Lower leg skin (tissue), 4 donors: Measurements from ENCODE around the gene IL17RC. TPM values are rescaled to one million over a fixed set of nuclear protein-coding genes. Genes with fewer than 3 reads are reported as not detected.

Experiments
- DNase-seq, 2 donors: peaks; one replicate each; pipeline ENCODE4 v3.0.0-alpha.2; 2019; ENCODE audit warnings: low spot score in 2 of 2
- H3K4me3 ChIP-seq: fragments of 200-600 bp; sonication (generic); 2 replicates; pipeline ENCODE4 v1.5.1; 2017; ENCODE audit warnings: mild to moderate bottlenecking, low read depth; ENCODE audit not compliant: poor library complexity, severe bottlenecking
- POLR2A ChIP-seq, 2 donors: fragments of 450-650 bp; IDR thresholded peaks; one replicate each; pipeline ENCODE4 v1.6.1; 2016 to 2017; ENCODE audit warnings: antibody characterized with exemption in 2 of 2, mild to moderate bottlenecking in 1 of 2, moderate library complexity in 1 of 2
- WGBS, 2 donors: methylation state at CpG; one replicate each; pipeline ENCODE4 v1.1.5; 2018; 5-methylcytosine and 5-hydroxymethylcytosine counted together
- intact Hi-C: fragments of 100-400 bp; cut with DNase I; formaldehyde crosslinking; loops from one replicate; pipeline ENCODE4 v1.15.0; 2023; ENCODE audit warnings: low total_unique reads
- total RNA-seq, 4 donors: library from RNA; depleted of rRNA; stranded (reverse); fragments of >200 nt; gene quantifications; one replicate each; pipeline ENCODE4 v1.1.0, GENCODE V29; 2016
- TF ChIP-seq, protein P1 (sequence below), 3 donors: fragments of 450-650 bp; IDR thresholded peaks; one replicate each; pipeline ENCODE4 v1.5.1; 2016; ENCODE audit warnings: antibody characterized with exemption in 3 of 3, mild to moderate bottlenecking in 3 of 3, moderate library complexity in 2 of 3

IL17RC gene
- total RNA-seq, 4 donors from 2014 or later = 95.5 to 155 (median 113) TPM

DNA sequence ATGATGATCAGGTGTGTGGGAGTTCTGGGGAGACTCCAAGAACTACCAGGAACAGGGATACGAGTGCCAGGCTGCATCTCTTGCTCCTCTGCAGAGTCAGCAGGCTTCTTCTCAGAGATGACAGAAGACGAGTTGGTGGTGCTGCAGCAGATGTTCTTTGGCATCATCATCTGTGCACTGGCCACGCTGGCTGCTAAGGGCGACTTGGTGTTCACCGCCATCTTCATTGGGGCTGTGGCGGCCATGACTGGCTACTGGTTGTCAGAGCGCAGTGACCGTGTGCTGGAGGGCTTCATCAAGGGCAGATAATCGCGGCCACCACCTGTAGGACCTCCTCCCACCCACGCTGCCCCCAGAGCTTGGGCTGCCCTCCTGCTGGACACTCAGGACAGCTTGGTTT, 27.4 kb downstream of the IL17RC start:
- intact Hi-C loops = no loop called here
- DNase-seq = no peak
- 83% methylated on average over 11 of the region's 11 CpGs for WGBS, 2 donors

DNA sequence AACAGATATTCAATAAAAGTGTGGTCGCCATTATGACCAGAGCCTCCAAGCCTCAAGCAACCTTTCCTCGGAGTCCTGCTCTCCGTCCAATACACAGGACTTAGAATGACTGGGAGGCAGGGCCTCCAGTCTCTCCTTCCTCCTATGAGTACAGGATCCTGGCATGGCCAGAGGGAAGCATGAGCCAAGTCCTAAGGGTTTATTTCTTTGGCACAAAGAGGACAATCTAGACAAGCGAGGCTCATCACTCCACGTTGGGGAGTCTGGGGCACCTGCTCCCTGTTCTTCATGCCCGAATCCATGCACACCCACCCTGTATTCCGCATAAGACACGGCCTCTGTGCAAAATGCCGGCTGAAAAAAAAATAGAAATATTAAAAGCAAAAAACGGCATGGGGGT, 28.5 kb downstream of the IL17RC start:
- no peak for DNase-seq
- WGBS, 2 donors = 66 to 79% methylated on average over 10 of the region's 10 CpGs
- TF ChIP-seq, protein P1, sequence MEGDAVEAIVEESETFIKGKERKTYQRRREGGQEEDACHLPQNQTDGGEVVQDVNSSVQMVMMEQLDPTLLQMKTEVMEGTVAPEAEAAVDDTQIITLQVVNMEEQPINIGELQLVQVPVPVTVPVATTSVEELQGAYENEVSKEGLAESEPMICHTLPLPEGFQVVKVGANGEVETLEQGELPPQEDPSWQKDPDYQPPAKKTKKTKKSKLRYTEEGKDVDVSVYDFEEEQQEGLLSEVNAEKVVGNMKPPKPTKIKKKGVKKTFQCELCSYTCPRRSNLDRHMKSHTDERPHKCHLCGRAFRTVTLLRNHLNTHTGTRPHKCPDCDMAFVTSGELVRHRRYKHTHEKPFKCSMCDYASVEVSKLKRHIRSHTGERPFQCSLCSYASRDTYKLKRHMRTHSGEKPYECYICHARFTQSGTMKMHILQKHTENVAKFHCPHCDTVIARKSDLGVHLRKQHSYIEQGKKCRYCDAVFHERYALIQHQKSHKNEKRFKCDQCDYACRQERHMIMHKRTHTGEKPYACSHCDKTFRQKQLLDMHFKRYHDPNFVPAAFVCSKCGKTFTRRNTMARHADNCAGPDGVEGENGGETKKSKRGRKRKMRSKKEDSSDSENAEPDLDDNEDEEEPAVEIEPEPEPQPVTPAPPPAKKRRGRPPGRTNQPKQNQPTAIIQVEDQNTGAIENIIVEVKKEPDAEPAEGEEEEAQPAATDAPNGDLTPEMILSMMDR (IDR thresholded peaks at IDR 0.05) = no peak
- TF ChIP-seq POLR2A (IDR thresholded peaks at IDR 0.05) = no peak
- intact Hi-C loops = no loop called here
- no peak overlapping the region for H3K4me3 ChIP-seq

More for the DNA sequence above, 27.4 kb downstream of the IL17RC start:
- TF ChIP-seq, protein P1 (IDR thresholded peaks at IDR 0.05) = no peak
- no peak for TF ChIP-seq POLR2A (IDR thresholded peaks at IDR 0.05)
- no peak overlapping the region for H3K4me3 ChIP-seq

DNA sequence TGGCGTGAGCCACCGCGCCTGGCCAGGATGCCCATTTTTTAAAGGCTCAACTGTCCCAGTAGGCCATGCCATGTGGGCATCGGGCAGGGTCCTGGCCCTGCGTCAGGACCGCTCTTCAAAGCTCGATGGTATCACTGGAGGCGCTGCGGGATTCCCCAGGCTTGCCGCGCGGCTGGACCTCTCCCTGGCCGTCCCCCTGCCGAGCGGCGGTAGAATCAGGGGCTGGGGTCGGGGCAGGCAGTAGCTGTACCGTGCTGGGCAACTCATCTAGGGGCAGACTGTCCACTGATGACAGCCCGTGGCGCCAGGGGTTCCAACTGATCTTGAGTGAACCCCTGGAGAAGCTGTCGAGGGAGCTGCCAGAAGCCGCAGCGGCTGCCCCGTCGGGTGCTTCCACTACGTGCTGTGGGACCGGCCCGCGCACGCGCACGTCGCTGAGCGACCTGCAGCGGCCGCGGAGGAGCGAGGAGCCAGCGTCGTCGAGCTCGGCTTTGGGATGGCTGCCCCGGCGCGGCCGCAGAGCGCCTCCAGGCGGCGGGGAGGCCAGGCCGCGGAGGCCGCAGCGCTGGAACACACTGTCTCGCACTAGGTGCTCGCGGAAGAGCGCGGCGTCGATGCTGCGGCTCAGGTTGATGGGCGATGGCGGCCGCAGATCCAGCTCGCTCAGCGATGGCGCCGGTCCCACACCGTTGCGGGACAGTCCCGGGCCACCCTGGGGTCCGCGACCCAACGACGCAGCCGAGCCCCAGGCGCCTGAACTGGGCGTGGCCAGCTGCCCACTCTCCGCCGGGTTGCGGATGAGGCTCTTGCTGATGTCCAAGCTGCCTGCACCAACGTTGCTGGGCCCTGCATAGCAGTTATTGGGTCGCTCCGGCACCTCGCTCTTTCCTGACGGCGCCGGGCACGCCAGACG, 29.5 kb downstream of the IL17RC start:
- WGBS, 2 donors = 8 to 14% methylated on average over 22 to 72 of the region's 90 CpGs
- peak; percentile 75 to 96 for DNase-seq
- intact Hi-C loops = no loop called here
- peak overlapping the region; percentile 41 for H3K4me3 ChIP-seq
- TF ChIP-seq, protein P1 (IDR thresholded peaks at IDR 0.05) = peak in 1 of 3 donors; percentile 61
- TF ChIP-seq POLR2A (IDR thresholded peaks at IDR 0.05) = no peak

DNA sequence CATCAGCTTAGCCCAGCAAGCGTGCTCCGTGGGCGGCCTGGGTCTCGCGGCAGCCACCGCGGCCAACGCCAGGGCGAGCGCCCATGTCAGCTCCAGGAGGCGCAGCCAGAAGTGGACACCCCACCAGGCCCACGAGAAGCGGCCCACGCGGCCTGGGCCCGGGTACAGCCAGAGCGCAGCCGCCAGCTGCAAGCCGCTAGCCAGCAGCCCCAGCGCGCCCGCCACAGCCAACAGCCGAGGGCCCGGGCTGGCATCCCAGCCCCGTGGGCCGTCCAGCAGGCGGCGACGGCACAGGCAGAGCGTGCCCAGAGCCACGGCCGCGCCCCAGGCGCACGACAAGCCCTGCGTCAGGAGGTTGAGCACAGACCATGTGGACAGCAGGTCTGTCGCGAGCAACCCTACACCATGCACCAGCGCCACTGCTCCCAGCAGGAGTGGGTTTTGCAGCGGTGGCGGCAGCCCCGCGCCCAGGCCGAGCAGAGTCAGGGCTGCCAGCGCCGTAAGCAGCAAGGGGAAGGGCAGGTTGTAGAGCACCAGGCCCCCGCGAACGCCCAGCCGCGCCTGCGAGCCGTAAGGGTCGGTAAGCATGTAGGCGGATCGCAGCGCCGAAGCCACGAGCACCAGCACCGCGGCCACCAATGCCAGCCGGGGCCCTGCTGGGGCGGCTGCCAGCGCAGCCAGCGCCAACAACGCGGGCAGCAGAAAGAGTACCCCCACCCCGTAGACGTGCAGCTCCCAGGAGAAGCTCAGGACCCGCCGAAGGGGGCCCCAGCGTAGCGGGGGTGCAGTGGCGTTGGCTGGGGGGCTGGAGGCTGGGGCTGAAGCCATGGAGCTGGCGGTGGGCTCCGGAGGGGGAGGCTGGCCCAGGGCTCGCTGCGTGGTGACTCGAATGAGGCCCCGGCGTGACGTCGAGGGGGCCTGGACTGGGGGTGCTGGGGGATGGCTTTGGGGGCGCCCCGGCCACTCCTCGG, 30.4 kb downstream of the IL17RC start:
- intact Hi-C loops = no loop called here
- peak in 1 of 2 donors; percentile 92 for DNase-seq
- TF ChIP-seq, protein P1 (IDR thresholded peaks at IDR 0.05) = no peak
- no peak for TF ChIP-seq POLR2A (IDR thresholded peaks at IDR 0.05)
- peak overlapping the region; percentile 41 for H3K4me3 ChIP-seq
- WGBS, 2 donors = 40 to 51% methylated on average over 35 to 45 of the region's 86 CpGs

DNA sequence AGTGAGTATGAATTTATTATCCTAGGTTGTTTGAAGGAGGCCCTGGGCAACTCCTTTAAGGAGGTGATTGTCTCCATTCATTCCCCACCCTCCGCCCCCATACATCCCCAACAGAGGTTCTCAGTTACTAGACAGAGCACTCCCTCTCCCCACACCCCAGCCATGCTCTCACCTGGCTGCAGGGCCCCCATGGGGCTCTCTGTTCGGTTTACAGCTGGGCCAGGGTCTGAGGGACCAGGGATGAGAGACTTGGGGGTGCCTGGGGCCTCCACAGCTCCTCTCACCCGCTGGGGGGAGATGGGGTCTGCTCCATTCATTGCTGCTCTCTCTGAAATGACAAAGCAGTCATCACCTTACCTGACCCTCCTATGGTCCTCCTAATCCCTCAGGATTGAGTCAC, 31.7 kb downstream of the IL17RC start:
- no peak overlapping the region for H3K4me3 ChIP-seq
- TF ChIP-seq, protein P1 (IDR thresholded peaks at IDR 0.05) = no peak
- TF ChIP-seq POLR2A (IDR thresholded peaks at IDR 0.05) = no peak
- WGBS, 2 donors = 83 to 91% methylated on average over 3 of the region's 3 CpGs
- no peak for DNase-seq
- intact Hi-C loops = no loop called here
